Measurements from ENCODE around the gene MCAM.

The MCAM gene

DNA sequence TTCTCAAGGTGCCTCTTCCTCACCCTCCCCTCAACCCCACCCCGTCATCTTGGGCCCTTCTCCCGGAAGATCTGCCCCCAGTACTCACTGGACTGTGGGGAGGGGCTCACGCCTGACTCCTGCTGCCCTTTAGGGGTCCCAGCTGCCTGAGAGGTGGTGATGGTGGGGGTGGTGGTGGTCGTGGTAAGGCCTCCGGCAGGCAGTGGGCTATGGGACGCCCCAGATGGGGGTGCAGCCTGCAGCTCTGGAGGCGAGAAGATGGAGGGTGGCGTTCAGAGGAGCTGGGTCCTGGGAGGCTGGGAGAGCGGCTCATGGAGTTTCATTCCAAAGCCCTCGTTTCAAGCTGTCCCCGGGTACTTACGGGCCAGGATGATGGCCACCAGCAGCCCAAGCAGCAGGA is 28.8 kb upstream of the MCAM start:
- no peak for DNase-seq (ENCODE audit: low read depth in 3 of 3)

DNA sequence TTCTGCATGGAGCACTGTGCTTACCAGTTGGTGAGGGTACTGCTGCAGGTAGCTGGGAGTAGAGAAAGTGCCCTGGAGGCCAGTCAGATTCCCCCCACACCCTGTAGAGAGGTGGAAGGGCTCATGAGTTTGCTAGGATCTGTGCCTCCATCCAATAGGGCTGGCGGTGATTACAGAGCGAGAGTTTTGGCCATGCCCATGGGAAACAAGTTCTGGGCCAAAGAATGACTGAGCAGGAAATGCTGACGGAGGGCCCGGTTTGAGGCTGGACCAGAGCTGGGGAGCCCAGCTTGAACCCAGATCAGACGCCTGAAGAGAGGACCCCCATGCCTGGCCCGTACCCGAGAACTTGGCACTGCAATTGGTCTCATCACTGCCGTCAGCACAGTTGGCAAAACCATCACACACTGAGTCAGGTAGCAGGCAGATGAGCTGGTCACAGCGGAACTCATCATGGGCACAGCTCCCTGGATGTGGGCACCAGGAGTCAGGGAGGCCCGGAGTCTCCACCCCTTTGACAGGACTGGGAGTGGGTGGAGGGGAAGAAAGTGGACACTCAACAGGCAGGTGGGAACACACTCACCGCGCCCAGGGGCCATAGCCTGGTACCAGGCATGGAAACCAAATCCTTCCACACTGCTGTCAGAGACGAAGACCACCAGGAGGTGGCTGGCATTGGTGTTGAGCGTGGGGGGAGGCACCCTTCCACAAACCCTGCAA is 27.5 kb upstream of the MCAM start:
- no peak for DNase-seq (ENCODE audit: low read depth in 3 of 3)

DNA sequence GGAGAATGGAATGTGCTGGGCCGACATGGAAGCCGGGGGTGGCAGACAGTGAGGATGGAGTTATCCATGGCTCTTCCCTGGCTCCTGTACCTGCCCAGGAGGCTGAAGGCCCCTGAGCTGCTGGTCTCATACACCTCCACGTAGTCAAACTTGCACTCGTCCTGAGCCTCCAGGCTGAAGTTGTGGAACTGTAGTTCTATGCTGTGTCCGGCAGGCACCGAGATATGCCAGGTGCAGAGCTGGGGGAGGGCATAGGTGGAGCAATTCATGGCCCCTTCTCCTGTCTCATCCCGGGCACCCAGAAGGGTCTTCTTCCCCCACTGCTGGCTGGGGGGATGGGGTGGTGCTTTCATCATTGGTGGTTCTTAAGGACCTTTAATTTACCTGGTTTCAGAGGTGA is 26.8 kb upstream of the MCAM start:
- DNase-seq (ENCODE audit: low read depth in 3 of 3): no peak

DNA sequence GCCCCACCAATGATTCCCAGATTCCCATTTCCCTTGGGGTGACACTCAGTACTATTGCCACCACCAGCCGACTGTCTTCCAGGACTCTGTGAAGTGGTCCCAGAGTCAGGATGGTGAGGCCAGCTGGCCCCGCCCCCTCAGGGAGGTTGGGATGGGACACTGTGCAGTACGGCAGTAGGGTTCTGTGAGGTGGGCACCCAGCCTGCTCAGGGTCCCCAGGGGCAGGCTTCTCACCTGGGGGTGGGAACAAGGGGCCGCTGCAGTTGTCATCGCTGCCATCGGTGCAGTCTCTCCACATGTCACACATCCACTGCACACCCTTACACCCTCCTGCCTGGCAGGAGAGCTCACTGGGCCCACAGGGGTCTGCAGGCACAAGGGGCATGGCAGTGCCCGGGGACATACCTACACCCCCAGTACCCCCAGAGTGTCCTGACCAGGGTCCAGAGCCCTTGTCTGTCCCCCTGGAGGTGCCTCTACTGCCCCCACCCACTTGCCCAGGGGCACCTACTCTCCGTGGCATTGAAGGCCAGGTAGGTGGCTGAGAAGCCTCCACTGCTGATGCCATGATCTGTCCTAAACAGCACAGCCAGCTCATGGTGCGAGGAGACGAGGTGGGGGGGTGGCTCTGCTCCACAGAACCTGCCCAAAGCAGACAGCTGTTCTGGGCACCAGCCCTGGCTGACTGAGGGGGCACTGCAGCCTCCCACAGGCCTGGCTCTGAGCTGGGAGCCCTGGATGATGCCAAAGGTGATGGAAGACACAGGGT is 25.6 kb upstream of the MCAM start:
- DNase-seq (ENCODE audit: low read depth in 3 of 3): no peak

DNA sequence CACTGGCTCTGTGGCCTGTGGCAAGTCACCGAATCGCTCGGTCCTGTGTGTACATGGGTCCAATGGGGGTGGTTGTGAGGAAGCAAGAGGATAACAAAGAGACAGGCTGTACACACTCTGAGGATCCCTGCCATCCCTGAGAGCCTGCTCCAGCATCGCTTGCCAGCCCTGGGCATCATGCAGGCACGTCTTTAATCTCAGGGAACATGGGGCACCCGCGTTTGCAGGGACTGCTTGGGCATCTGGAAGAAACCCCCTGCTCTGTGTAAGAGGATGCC is 25.0 kb upstream of the MCAM start:
- no peak for DNase-seq (ENCODE audit: low read depth in 3 of 3)

DNA sequence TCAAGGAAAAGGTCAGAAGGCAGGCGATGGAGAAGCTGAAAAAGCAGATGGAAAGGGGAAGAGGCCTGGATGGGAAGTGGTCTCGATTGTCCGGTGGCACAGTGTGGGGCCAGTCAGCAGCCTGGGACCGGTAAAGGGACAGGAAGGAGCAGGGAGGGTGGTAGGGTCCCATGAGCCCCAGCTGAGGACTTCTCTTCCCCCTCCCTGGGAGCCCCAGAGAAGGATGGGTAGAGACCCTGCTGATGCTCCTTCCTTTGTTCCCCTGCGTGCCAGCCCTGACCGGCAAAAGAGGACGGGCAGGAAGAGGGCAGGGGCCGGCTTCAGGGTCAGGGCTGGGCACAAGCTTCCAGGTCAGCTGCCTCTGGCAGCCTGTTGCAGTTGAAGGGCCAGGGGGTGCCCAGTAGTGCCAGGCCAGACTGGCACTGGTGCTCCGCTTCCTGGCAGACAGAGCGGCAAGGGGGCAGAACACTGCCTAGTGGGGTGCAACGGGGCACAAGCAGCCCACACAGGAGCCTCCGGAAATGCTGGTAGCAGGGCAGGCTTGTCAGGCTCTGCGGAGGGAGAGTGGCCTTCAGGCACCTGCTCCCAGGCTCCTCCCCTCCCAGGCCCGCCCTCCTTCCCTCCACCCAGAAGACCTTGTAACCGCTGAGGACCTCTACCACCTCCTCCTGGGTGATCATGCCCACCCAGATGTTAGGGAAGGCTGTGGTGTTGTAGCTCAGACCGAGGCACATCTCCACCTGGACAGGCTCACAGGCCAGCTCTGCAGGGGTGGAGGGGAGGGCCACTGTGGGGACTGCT is 24.5 kb upstream of the MCAM start:
- DNase-seq (ENCODE audit: low read depth in 3 of 3): no peak

DNA sequence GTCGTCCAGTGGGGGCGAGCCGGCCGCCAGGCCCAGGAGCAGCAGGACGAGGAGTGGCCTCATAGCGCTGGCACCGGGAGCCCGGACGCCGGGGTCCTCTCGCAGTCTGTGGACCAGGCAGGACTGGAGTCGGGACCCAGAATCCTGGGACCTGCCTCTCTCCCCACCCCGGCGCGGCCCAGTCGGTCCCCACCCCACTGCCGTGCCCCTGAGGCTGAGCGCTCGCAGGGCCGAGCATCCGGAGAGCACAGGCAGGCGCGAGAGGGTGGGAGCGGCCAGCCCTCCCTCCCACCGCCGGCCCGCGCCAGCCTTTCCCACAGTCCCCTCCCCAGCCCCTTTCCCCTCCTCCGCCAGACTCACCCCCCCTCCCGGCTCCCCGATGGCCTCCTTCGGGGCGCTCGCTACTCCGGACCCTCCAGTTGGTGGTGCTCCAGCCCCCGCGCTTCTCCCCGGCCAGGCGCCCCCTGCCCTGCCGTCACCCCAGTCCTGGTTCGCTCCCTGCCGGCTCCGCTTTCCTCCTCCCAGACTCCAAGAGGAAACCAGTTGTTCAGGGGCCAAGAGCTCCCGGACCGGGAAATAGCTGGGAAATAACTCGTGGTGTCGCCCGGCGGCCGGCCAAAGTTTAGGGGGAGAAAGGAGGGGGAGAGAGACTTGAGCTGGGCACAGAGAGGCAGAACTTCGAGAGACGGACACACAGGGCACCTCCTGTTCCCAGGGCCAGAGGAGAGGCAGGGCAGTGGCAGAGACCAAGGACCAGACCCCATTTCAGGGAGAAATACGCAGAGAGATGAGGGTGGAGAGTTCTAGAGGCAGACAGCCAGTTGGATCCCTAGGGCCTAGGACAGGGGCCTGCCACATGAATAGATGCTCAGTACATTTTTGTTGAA is 23.6 kb upstream of the MCAM start, which contains the start of gene C1QTNF5:
Gene C1QTNF5 (minus strand): TSS at position 549 of the 887 bp plus-strand sequence. CDS start 486 bp downstream, at position 63.
- no peak for DNase-seq (ENCODE audit: low read depth in 3 of 3)

DNA sequence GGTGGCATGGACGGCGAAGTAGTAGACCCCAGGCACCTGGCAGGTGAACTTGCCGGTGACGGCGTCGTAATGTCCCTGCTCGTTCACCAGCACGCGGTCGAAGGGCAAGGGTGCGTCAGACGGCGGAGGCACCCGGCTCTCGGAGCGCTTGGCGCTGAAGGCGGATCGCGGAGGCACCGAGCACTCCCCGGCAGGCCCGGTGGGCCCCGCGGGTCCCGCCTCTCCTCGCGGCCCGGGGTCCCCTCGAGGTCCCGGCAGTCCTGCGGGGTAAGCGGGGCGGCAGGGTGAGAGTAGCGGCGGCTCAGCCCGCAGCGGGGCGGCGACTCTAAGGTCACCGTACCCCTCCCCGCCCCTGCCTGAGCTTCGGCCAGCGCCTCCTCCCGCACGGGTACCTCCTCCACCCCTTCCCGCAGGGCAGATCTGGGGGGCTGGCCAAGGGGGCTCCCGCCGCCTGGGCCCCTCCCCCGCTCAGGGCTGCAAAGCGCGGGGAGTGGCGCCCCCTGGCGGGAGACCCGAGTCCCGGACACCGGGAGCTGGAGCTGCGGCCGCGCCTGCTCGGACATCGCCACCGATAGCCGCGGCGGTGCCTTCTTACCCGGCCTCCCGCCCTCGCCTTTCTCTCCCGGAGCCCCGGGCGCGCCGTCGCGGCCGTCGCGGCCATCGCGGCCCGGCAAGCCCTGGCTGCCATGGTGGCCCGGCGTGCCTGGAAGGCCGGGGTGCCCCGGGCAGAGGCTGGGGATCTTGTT is 22.8 kb upstream of the MCAM start:
- DNase-seq (ENCODE audit: low read depth in 3 of 3): no peak

DNA sequence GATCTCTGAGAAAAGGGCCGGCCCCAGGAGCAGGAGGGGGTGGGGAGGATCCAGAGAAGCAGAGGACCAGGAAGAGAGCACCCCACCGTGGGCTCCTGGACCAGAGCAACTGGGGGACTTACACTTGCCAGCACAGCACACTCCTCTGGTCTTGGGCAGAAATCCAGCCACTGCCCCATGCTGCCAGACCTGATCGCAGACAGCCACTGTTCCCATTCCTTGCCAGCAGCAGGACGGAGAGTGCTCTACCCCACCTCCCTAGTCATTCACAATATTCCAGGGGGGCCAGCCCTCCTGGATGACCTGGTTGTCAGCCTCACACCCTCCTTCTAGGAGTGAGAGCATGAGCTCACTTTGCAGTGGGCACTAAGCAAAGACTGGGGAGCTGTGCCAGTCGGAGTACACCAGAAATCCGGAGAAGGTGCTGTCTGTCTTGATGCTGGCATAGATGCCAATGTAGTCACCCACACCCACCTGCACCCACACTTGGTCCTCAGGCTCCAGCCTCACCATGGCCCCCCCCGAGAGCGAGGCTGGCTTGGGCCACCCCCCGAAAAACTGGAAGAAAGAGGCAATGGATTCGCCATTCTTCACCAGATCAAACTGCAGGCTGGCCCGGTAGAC is 22.1 kb upstream of the MCAM start:
- DNase-seq (ENCODE audit: low read depth in 3 of 3): no peak

DNA sequence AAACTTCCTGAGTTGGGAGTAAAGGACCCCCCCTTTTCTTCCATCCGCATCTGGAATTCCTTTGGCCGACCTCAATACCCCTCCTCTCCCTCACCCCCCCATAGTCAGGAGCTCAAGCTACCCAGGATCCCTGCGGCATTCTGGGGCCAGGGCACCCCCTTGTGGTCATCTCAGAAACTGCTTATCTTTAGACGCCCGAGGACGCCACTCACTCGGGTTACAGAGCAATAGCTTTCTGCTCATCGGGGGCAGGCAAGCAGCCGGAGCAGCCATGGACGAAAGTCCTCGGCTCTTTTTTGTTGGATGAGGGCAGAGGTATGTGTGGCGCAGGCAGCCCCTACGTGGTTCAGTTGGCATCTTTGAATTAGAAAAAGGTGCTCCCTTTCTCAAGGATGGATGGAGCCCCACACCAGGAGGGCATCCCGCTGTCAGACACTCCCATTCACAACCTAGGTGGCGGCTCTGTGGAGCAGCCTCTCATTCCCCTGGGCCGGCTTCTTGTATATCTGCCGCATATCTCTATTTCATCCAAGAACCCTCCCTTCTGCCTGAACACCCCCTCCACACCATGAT is 21.5 kb upstream of the MCAM start:
- DNase-seq (ENCODE audit: low read depth in 3 of 3): peak in 2 of 3 donors; percentile 61 to 62

DNA sequence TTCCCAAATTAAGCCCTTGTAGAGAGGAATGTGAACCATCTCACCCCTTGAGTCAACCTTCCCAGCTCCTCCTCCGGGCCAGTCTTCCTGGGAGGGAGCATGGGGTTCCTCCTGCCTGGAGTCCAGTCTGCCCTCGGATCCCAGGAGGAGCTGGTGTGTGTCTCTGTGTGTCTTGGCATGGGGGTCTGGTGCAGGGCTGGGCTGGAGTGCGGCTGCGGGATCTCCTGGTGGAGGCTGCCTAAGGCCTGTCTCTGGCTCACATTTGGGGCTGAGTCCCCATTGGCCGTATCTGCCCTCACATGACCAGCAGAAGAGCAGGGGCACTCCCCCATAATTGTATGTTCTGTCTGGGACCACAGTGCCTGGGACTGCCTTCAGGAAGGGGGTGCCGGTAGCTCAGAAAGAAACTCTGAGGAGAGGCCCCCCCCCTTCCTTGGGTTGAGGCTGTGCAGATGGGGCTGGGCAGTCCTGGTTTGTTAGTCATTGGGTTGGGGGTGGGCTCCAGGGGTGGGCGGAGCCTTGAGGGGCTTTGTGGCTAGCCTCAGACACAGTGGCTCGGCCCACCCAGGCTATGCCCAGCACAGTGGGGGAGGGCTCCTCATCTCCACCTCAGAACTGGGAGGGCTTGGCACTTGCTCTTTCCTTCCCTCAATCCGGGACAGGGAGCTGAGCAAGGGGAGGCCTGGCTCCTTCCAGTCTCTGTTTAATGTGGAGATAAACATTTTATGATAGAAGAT is 20.8 kb upstream of the MCAM start:
- no peak for DNase-seq (ENCODE audit: low read depth in 3 of 3)

DNA sequence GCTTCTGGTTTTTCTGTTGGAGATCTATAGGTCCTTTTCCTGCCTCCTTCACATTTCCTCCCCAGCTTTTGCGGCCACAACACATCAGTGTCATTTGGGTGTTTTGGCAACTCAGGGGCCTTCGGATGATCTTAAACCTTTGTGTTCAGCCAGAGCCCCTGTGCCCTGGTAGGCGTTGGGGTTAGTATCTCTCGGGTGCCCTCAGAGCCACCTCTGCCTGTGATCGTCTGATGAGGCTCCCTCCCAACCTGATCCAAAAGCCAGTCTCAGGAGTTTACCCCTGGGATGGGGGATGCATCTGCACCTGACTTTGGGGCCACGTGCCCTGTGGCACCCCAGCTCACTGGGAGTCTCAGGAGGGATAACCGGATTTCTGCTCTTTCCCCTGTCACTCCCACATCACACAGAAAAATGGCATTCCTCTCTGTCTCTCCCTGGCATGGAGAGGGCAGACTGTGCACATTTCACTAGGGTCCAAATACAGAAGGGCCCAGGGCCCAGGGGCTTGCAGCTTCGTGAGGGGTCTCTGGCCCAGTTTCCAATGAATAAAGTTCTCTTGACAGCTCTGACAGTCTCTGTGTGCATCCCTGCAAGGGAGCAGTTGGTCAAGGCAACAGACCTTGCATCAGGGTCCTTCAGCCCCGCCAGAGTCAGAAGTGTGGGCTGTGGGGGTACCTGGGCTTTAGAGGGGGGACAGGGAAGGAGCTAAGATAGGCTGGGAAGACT is 20.0 kb upstream of the MCAM start:
- DNase-seq (ENCODE audit: low read depth in 3 of 3): no peak

DNA sequence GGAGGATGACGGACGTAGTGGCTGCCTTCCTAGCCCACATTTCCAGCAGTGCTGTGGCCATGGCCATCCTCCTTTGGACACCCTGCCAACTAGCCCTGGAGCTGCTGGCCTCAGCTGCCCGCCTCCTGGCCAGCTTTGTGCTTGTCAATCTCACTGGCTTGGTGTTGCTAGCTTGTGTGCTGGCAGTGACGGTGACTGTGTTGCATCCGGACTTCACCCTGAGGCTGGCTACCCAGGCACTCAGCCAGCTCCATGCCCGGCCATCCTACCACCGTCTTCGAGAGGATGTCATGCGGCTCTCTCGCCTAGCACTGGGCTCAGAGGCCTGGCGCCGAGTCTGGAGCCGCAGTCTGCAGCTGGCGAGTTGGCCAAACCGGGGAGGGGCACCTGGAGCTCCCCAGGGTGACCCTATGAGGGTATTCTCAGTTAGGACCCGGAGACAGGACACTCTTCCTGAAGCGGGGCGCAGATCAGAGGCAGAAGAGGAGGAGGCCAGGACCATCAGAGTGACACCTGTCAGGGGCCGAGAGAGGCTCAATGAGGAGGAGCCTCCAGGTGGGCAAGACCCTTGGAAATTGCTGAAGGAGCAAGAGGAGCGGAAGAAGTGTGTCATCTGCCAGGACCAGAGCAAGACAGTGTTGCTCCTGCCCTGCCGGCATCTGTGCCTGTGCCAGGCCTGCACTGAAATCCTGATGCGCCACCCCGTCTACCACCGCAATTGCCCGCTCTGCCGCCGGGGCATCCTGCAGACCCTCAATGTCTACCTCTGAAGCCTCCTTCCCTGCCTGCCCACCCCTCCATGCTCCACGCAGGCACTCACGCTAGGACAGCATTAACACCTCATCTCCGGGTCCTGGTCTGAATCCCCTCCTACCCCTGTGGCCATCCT is 19.0 kb upstream of the MCAM start:
- no peak for DNase-seq (ENCODE audit: low read depth in 3 of 3)

DNA sequence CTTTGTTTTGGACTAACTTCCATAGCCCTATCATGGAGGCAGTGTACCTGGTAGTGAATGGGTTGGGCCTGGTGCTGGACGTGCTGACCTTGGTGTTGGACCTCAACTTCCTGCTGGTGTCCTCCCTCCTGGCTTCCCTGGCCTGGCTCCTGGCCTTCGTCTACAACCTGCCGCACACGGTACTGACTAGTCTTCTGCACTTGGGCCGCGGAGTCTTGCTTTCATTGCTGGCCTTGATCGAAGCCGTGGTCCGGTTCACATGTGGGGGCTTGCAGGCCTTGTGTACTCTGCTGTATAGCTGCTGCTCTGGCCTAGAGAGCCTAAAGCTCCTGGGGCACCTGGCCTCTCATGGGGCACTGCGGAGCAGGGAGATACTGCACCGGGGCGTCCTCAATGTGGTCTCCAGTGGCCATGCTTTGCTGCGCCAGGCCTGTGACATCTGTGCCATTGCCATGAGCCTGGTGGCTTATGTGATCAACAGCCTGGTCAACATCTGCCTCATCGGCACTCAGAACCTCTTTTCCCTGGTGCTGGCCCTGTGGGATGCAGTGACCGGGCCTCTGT is 18.2 kb upstream of the MCAM start:
- no peak for DNase-seq (ENCODE audit: low read depth in 3 of 3)

DNA sequence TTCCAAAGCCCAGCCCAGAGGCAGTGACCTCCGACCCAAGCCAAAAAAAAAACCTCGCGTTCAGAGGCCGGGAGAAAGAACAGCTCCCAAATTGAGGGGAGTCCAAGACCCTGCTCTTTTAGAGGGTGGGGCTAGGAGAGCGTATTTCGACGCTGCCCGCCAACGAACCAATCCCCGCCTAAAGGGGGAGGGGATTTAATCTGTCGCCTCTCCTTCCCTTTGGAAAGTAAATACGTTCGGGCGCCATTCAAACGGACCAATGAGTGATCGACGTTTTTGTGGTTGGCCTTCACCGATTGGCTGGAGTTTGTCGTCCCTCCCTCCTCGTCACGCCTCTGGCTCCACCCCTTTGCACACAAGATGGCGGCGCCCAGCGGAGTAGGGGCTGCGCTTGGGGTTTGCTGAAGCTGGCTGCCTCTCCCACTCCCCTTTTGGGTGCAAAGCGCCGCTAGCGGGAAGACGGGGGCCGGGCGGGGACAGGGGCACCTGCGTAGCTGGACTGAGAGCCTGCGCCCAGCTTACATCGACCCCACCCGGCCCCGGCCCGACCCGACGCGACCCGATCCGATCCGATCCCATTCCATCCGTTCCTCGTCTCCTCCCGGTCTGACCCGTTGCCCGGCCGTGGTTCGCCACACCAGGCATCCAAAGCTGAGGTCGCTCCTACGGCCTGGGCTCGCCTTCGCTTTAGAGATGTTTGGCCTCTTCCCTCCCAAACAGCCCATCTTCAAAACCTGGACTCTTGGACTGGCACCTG is 17.4 kb upstream of the MCAM start, which contains the start of gene RNF26:
Gene RNF26 (plus strand): TSS at position 354 of the 757 bp plus-strand sequence. CDS start 596 bp downstream, outside the sequence.
- peak; percentile 89 to 91 (median 91) for DNase-seq (ENCODE audit: low read depth in 3 of 3)

DNA sequence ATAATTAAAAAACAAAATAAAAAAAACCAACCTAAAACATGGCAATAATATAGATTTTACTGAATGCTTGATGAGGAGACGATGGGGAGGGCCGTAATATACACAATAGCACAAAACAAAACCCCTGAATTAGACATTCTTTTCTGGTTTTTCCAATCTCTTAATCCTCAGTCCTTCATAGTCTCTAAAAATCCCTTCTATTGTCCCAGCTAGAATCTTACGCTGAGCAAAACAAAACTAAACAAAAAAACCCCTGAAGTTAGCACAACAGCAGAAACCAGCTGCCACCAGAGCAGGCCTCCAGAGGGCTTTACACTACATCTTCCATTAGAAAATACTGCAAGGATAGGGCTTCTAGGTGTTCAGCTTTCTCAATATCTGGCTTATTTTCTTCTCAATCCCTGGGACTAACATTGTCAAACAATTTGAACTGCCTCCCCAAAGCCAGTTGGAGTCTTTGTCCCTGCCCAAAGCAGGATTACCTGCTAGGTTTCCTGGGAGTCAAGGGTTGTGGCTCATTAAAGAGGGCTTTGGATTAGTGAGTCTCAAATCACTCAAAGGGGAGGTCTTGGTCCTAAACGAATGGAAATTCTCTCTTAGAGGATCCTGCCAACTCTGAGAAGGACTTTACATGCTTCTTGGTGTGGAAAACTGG is 15.3 kb upstream of the MCAM start:
- no peak for DNase-seq (ENCODE audit: low read depth in 3 of 3)
